ENCODE measurements around the gene SEMA6B.

- TF ChIP-seq POLR2A (IDR thresholded peaks at IDR 0.05; ENCODE audit: low read depth, low read length): no peak
- no peak for TF ChIP-seq CTCF (IDR thresholded peaks at IDR 0.05; ENCODE audit: extremely low read depth in 1 of 2, insufficient read depth in 1 of 2, low read depth in 1 of 2, low read length in 2 of 2)
- no peak for TF ChIP-seq EZH2 (IDR thresholded peaks at IDR 0.05; ENCODE audit: borderline replicate concordance, low read depth, low read length, severe bottlenecking)
- TF ChIP-seq MYC (IDR thresholded peaks at IDR 0.05; ENCODE audit: low read depth, low read length): no peak
- TF ChIP-seq GATA2 (IDR thresholded peaks at IDR 0.05; ENCODE audit: insufficient read depth, insufficient read length, low read depth, low read length): no peak
- TF ChIP-seq POLR2AphosphoS5 (IDR thresholded peaks at IDR 0.05; ENCODE audit: insufficient read depth, low read depth, low read length): no peak
- TF ChIP-seq, protein P1, sequence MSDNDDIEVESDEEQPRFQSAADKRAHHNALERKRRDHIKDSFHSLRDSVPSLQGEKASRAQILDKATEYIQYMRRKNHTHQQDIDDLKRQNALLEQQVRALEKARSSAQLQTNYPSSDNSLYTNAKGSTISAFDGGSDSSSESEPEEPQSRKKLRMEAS (IDR thresholded peaks at IDR 0.05; ENCODE audit: insufficient read depth, insufficient read length): no peak
- TF ChIP-seq JUN (IDR thresholded peaks at IDR 0.05; ENCODE audit: borderline replicate concordance, insufficient read depth, insufficient read length, low read depth): no peak
Observed at GRCh38 chr19:4543842-4544647, 15.4 kb downstream of the SEMA6B start.

Measured in endothelial cell of umbilical vein (primary cell).